ENCODE measurements around the gene CFD.

CFD gene

GRCh38 chr19:906480-906879 is 47.0 kb downstream of the CFD start:
- no peak for DNase-seq (ENCODE audit: low read depth)

GRCh38 chr19:907183-907853 is 47.9 kb downstream of the CFD start:
- DNase-seq (ENCODE audit: low read depth), result no peak

GRCh38 chr19:911197-912033 is 52.0 kb downstream of the CFD start:
- no peak for DNase-seq (ENCODE audit: low read depth)

GRCh38 chr19:912181-913079 is 53.0 kb downstream of the CFD start:
- no peak for DNase-seq (ENCODE audit: low read depth)
